ENCODE measurements around the gene GPAM. TPM values are rescaled to one million over a fixed set of nuclear protein-coding genes. Genes with fewer than 3 reads are reported as not detected.

GPAM gene
- total and polyA plus RNA-seq, 2 of the 8 experiments (the other 6 are each of a cell fraction or from before 2014, with no cell fraction given), result 5.5 to 15.5 TPM

GRCh38 chr10:112122827-112123226 lies 60.7 kb downstream of the GPAM start:
- Histone ChIP-seq H3K36me3 (ENCODE audit: control insufficient read depth in 2 of 4, insufficient read depth in 4 of 4, low read length in 3 of 4) (no peaks in the 10 kb centered on the region), H3K4ac (replicated peaks; ENCODE audit: insufficient read length, low read depth, low read length) (no peak overlapping the region), H3K56ac (replicated peaks; ENCODE audit: insufficient read length, low read depth, low read length) (no peak overlapping the region), H2BK12ac (ENCODE audit: low read depth, low read length) (no peak overlapping the region), H4K20me1 (replicated peaks in 1 of 2; ENCODE audit: control insufficient read depth in 1 of 2, insufficient read depth in 2 of 2, low read length in 2 of 2) (no peaks in the 10 kb centered on the region), H3K23me2 (ENCODE audit: low read depth, low read length) (peaks cover 2% of the 10 kb centered on the region; the same call in 1 of the 2 replicates), H2AFZ (ENCODE audit: low read length) (no peak overlapping the region), H3K18ac (ENCODE audit: extremely low read depth, low read length) (no peak overlapping the region), H3K79me1 (ENCODE audit: low read depth, low read length) (no peaks in the 10 kb centered on the region), H3K23ac (ENCODE audit: insufficient read length) (no peak overlapping the region), H3K4me1 (replicated peaks in 1 of 4; ENCODE audit: control insufficient read depth in 3 of 4, insufficient read depth in 4 of 4, low read length in 3 of 4) (no peaks in the 10 kb centered on the region), H4K5ac (ENCODE audit: insufficient read length, low read depth, low read length) (no peak overlapping the region), H2BK120ac (replicated peaks; ENCODE audit: low read depth, low read length) (no peak overlapping the region), H2AK5ac (ENCODE audit: low read depth, low read length) (no peak overlapping the region), H2BK5ac (ENCODE audit: low read depth, low read length) (no peak overlapping the region), H3K9me3 (ENCODE audit: insufficient read depth in 2 of 2, low read depth in 1 of 2, low read length in 1 of 2) (no peaks in the 10 kb centered on the region), H4K8ac (ENCODE audit: extremely low read depth, insufficient read depth, low read length) (no peak overlapping the region), H2BK20ac (ENCODE audit: low read length) (no peak overlapping the region), H3K27me3 (replicated peaks in 1 of 4; ENCODE audit: control insufficient read depth in 3 of 4, extremely low read depth in 1 of 4, insufficient read depth in 3 of 4, low read length in 3 of 4) (no peaks in the 10 kb centered on the region), H3K4me3 (ENCODE audit: extremely low read depth in 1 of 4, insufficient read depth in 2 of 4, low read depth in 3 of 4, low read length in 4 of 4) (no peak overlapping the region), H3K79me2 (ENCODE audit: control insufficient read depth in 1 of 2, insufficient read depth in 2 of 2, low read length in 2 of 2) (no peaks in the 10 kb centered on the region), H3K9ac (replicated peaks in 1 of 4; ENCODE audit: extremely low read depth in 1 of 4, low read depth in 3 of 4, low read length in 3 of 4) (no peak overlapping the region), H4K91ac (replicated peaks; ENCODE audit: insufficient read length, low read length) (no peak overlapping the region), H2BK15ac (ENCODE audit: low read length) (no peak overlapping the region), H3K4me2 (ENCODE audit: insufficient read depth in 1 of 2, low read depth in 2 of 2, low read length in 2 of 2) (no peak overlapping the region), H3K14ac (ENCODE audit: insufficient read length) (no peak overlapping the region), H3K27ac (ENCODE audit: low read depth, low read length) (no peak overlapping the region)
- DNase-seq (ENCODE audit: low read depth in 1 of 2, low spot score in 2 of 2) (no peak), FAIRE-seq (no peak)
- POLR2A ChIA-PET (ENCODE audit: partially characterized antibody), result interaction anchor here (0.6 kb wide), 1 partner anchor 191 kb away, joined by 4 read pairs; no protein-coding TSS in a partner anchor
- 92% methylated on average over 4 of the region's 4 CpGs; no CpG with 5 or more reads in 1 of the 2 experiments for WGBS, 2 experiments (ENCODE audit: extremely low coverage in 1 of 2, insufficient coverage in 1 of 2, insufficient read length in 1 of 2, insufficient replicate concordance in 2 of 2, low coverage in 1 of 2, low lambda C conversion rate in 2 of 2, missing lambda C conversion rate in 1 of 2)
- CTCF ChIA-PET (ENCODE audit: partially characterized antibody), result interaction anchor here (0.6 to 17.5 kb wide), 8 partner anchors 7 to 1470 kb away, joined by 3 to 286 read pairs (median 4); no protein-coding TSS in a partner anchor
- TF ChIP-seq SAP30 (IDR thresholded peaks at IDR 0.05; ENCODE audit: insufficient read depth, insufficient replicate concordance, low read length) (no peak), BRCA1 (IDR thresholded peaks at IDR 0.05; ENCODE audit: low read depth, low read length) (no peak), SRF (IDR thresholded peaks at IDR 0.05; ENCODE audit: low read depth, low read length) (no peak), SIRT6 (IDR thresholded peaks at IDR 0.05; ENCODE audit: low read length) (no peak), KDM4A (IDR thresholded peaks at IDR 0.05; ENCODE audit: low read depth, low read length, severe bottlenecking) (no peak), PHF8 (conservative IDR thresholded peaks at IDR 0.05; ENCODE audit: low read depth, low read length) (no peak), ZNF274 (IDR thresholded peaks at IDR 0.05; ENCODE audit: borderline replicate concordance, extremely low read depth, low read length) (no peak), RXRA (IDR thresholded peaks at IDR 0.05; ENCODE audit: insufficient read depth, low read depth, low read length) (no peak), EP300 (IDR thresholded peaks at IDR 0.05; ENCODE audit: borderline replicate concordance in 1 of 2, low read depth in 2 of 2, low read length in 2 of 2) (no peak), TBP (IDR thresholded peaks at IDR 0.05; ENCODE audit: low read depth, low read length) (no peak), KDM5A (IDR thresholded peaks at IDR 0.05; ENCODE audit: low read length) (no peak), YY1 (IDR thresholded peaks at IDR 0.05; ENCODE audit: low read depth, low read length) (no peak), CBX8 (IDR thresholded peaks at IDR 0.05; ENCODE audit: borderline replicate concordance, low read depth, low read length) (no peak), TCF12 (IDR thresholded peaks at IDR 0.05; ENCODE audit: low read depth, low read length) (no peak), RBBP5 (IDR thresholded peaks at IDR 0.05; ENCODE audit: borderline replicate concordance, low read depth, low read length) (no peak)

All from H1 (cell line).